SK-N-DZ (cell line): ENCODE data around the gene CORO7.

Experiments used
- DNase-seq: peaks from one replicate; pipeline ENCODE4 v3.0.0-alpha.2; 2015; ENCODE audit warnings: low spot score

CORO7 gene

GRCh38 chr16:4372578-4373355, 43.6 kb downstream of the CORO7 start:
- DNase-seq: peak; percentile 63

- DNase-seq: no peak
Measured at GRCh38 chr16:4372001-4372577, 44.3 kb downstream of the CORO7 start.

DNA sequence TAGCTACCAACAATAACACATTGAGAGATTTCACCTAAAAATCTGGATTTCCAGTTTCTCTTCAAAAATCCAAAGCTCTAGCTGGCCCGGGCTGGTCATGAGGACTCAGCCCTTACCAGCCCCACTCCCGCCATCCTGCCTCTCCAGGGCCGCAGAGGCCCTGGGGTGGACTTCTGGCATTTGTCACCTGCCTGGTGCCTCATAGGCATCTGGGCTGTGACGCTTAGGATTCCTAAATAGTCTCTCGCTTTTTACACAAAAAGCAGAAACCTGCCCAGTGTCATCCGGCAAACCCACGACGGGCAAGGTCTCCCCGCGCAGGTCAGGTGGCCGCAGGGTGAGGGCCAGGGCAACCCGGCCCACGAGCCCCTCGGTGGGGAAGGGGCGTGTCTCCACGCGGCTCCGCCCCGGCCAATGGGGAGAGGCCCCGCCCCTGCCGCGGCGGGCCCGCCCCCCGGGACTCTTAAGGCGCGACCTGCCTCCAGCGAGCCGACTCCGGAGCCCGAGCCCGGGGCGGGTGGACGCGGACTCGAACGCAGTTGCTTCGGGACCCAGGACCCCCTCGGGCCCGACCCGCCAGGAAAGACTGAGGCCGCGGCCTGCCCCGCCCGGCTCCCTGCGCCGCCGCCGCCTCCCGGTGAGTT, 44.9 kb downstream of the CORO7 start, which contains the start of gene VASN:
Gene VASN, plus strand, starts transcription at position 492 of the 644 bp plus-strand sequence. CDS start 9,030 bp downstream, outside the sequence.
- peak; percentile 84 for DNase-seq

- DNase-seq: no peak
Measured at GRCh38 chr16:4370570-4371356, 45.6 kb downstream of the CORO7 start.

DNA sequence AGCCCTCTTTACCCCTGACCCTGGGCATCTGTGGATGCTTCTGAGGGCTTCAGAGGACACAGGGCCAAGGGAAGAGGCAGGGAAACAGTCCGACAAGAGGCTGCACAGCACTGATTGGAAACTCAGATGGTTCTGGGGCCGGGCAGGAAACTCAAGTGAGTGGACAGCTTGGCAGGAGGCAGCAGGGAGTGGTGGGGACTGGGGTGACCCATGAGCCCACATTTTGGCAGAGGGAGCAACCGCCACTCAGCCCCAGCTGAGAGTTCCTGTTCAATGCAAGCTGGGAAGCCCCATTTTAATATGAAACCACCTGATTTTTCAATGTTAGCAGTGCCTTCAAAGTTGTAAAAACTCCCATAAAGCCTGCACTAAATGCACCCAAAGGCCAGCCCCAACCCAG, 46.2 kb downstream of the CORO7 start:
- no peak for DNase-seq

DNA sequence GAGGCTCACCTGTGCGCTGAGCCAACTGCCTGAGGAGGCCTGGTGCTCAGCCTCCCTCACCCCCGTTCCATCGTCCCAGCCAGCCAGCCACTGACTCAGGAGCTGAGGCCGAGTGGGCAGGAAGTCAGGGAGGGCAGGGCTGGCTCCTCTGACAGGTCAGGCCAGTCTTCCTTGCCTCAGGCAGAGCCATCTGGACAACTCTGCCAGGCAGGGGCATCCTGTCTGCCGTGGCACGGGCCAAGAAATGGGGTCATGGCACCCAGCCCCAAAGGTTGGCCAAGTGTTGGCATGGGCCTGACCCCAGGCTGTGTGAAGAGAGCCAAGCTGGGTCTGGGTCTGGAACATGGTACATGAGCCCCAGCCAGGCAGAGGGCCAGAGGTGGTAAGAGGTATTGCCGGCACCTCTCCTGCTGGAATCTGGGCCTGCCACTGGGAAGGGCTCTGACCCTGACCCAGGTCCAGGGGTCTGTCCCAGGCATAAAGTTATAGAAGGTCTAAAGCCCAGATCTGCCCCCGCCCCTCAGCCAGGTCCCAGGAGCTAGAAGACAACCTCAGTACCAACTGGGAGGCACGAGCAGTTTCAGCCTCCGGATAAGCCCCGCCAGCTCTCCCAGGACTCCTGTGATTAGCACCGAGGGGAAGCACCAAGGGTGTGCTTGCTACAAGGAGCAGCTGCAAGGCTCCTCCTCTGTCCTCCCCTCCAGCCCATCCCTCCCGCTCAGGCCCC, 47.2 kb downstream of the CORO7 start:
- DNase-seq: no peak

GRCh38 chr16:4367393-4367856, 49.0 kb downstream of the CORO7 start:
- DNase-seq: no peak

DNA sequence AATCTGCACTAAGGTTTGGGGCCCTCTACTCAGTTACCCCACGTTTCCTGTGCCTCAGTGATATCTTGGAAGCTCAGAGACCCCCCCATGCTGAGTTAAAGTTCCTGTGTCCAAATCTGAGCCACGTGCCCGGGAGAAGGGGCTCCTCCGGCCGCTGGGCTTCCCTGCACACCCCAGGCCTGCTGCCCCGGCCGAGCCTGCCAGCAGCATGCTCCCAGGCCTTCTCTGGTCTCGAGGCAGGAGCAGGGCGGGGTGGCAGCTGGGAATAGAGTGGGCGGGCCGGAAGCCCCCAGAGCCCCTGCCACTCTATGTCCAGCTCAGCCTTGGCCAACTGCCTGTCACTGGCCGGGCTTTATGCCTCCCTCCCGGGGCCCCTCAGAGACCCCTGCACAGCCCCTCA, 50.4 kb downstream of the CORO7 start:
- no peak for DNase-seq

DNA sequence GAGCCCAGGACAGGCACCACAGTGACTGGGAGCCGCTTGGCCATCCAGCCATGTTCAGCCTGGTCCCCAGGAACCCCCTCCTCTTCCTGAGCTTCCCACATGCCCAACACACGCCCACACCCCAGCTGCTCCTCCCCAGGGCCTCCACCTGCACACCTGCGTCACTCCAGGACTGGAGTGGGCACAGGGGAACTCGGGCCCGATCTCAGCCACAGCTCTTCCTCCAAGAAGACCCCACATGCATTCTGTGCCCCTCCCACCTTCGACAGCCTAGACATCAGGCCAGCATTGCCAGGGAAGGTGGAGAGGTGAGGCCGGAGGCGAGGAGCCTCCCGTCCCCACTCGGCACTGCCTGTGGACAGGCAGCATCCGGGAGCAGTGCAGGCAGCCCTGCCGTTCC, 50.8 kb downstream of the CORO7 start:
- DNase-seq: no peak

- DNase-seq: no peak
Measured at GRCh38 chr16:4365014-4365406, 51.4 kb downstream of the CORO7 start.

- DNase-seq: no peak
Measured at GRCh38 chr16:4364196-4365013, 52.0 kb downstream of the CORO7 start.

- DNase-seq: no peak
Measured at GRCh38 chr16:4362476-4363135, 53.8 kb downstream of the CORO7 start.

DNA sequence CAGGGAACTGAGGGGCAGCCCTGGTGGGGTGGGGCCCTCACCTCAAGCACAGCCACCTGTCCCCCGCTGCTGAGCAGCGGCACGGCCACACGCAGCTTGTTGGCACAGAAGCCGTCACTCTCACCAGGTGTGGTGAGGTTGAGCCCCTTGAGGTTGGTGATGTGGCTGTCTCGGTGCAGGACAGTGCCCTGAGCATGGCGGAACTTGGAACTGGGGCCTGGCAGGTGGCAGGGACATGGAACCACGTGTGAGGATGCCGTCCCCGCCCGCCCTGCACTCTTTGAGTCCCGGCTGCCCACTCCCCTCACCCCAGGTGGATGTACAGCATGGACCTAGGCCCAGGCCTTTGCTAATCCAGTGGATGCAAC, 54.5 kb downstream of the CORO7 start:
- DNase-seq: no peak

DNA sequence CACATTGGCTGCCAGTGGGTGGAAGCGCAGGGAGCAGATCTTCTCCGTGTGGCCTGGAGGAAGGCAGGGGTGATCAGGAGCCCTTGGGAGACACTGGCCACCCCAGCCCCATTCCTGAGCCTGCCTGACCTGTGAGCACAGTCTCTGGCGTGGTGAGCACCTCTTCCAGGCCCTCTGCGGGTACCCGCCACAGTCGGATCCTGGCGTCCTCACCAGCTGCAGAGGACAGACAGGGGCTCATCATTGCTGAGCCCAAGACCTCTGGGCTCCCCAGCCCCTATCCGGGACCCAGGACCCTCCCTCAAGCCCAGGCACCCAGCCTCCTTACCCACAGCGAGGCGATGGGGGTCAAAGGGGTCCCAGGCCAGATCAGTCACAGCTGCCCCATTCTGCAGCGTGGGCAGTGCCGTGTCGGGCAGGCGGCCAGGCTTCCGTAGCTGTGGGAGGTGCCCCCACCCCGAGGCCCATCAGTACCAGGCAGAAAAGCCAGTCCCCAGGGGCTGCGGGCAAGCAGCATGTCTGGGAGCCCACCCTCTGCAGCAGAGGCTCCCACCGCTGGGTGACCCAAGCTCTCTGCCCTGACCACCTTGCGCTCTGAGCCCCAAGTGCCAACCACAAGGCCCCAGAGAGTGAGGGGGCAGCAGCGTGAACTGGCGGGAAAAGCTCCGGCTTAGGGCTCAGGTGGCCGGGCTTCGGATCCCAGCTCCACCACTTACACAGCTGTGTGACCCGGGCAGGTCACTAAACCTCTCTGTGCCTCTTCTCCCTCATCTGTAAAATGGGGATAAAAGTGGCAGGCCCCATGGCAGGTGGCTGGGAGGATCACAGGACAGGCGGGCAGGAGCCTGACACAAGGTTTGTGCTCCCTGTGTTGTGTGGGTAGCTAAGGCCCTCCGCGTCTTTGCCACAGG, 55.1 kb downstream of the CORO7 start:
- DNase-seq: no peak

GRCh38 chr16:4360538-4361021, 55.8 kb downstream of the CORO7 start:
- peak; percentile 58 for DNase-seq

DNA sequence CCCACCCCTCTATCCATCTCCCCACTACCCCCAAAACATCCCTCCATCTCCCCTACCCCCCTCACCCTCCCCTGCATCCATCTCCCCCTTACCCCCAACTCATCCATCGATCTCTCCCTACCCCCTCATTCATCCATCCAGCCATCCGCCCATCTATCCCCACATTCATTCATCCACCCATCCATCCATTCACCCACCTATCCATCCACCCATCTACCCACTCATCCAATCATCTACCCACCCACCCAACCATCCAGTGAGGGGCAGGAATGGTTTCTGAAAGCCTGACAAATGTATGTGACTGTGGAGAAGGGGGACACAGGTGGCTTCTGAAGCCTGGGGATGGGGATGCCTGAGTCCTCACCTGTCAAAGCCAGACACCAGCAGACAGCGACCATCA, 56.5 kb downstream of the CORO7 start:
- DNase-seq: no peak

DNA sequence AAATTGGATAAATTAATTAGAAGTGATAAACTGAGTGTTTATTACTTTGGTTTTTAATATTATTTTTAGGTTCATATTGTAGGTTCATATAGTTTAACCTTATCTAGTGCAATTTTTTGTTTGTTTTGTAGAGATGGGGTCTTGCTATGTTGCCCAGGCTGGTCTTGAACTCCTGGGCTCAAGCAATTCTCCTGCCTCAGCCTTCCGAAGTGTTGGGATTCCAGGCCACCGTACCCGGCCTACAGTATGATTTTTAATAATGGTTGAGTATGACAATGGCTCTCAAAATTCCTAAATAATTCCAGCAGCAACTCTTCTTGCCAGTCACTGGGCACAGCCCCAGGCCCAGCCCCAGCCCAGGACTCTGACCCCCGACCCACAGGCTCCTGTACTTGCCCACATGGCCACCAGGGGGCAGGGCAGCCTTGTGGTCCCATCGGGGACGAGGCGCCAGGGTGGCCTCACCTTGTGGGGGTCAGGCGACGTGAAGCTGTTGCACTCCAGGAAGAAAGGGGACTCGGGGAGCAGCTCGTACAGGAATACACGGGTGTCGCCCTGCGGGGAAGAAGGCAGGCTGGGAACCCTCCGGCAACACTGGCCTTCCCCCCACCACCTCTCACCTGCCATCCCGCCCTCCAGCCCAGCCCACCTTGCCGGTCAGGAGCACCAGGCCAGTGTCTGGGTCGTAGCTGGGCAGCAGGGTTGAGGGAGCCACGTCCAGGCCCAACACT, 57.4 kb downstream of the CORO7 start:
- DNase-seq: peak; percentile 65

DNA sequence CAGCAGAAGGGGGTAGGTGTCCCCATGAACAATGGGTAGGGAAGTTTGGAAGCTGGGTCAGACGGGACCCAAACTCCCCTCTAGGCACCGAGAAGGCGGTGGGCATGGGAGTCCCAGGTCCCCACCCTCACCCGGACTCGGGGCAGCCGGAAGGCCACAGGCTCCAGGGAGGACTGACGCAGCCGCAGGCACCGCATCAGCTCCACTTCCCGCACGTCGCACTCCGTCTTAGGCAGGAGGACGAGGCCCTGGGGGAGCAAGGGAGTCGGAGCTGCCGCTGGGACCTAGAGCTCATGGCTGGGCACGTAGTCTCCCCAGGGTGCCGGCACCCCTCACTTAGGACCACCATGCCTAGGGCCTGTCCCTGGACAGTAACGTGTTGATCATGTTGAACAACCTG, 58.2 kb downstream of the CORO7 start:
- DNase-seq: no peak
